ENCODE results near the gene GLYATL2. TPM values are rescaled to one million over a fixed set of nuclear protein-coding genes. Genes with fewer than 3 reads are reported as not detected.
A peak's percentile ranks its signal among the peaks of the same experiment; 100 is the strongest.

The GLYATL2 gene
- polyA plus RNA-seq, 1 donor from 2014 or later: not detected

- no peaks in the 10 kb centered on the region for H3K36me3 ChIP-seq (ENCODE audit: insufficient read depth, low read length)
- H3K9me3 ChIP-seq (ENCODE audit: low read length): no peaks in the 10 kb centered on the region
- H3K79me2 ChIP-seq (replicated peaks; ENCODE audit: insufficient read depth, low read length): no peaks in the 10 kb centered on the region
- H3K4me2 ChIP-seq (ENCODE audit: low read length): no peak overlapping the region
- no peak overlapping the region for H3K27ac ChIP-seq (ENCODE audit: low read length)
- no peaks in the 10 kb centered on the region for H3F3A ChIP-seq (ENCODE audit: insufficient read depth, low read length, poor library complexity, severe bottlenecking)
- H4K20me1 ChIP-seq (ENCODE audit: insufficient read depth): no peaks in the 10 kb centered on the region
- H3K9me2 ChIP-seq (ENCODE audit: insufficient read depth, low read length): no peaks in the 10 kb centered on the region
- no peaks in the 10 kb centered on the region for H3K27me3 ChIP-seq (ENCODE audit: insufficient read depth, low read depth, low read length)
- H3K4me3 ChIP-seq (ENCODE audit: low read length): no peak overlapping the region
- no peak overlapping the region for H3K9ac ChIP-seq (ENCODE audit: low read length)
- H2AFZ ChIP-seq (ENCODE audit: low read depth, low read length): no peak overlapping the region
- TF ChIP-seq CTCF (IDR thresholded peaks at IDR 0.05; ENCODE audit: poor library complexity, severe bottlenecking): no peak
- no peak for TF ChIP-seq SMC3 (conservative IDR thresholded peaks at IDR 0.05; ENCODE audit: poor library complexity)
- no peak for TF ChIP-seq RAD21 (conservative IDR thresholded peaks at IDR 0.05)
- TF ChIP-seq TAF1 (IDR thresholded peaks at IDR 0.05; ENCODE audit: low read depth): no peak
- TF ChIP-seq REST (IDR thresholded peaks at IDR 0.05; ENCODE audit: borderline replicate concordance): no peak
- no peak for TF ChIP-seq EP300 (conservative IDR thresholded peaks at IDR 0.05; ENCODE audit: poor library complexity, severe bottlenecking)
- no peak for TF ChIP-seq EZH2 (IDR thresholded peaks at IDR 0.05; ENCODE audit: borderline replicate concordance, insufficient read depth, low read length, poor library complexity, severe bottlenecking)
- TF ChIP-seq MXI1 (conservative IDR thresholded peaks at IDR 0.05; ENCODE audit: poor library complexity, severe bottlenecking): no peak
- no peak for TF ChIP-seq POLR2AphosphoS5 (IDR thresholded peaks at IDR 0.05)
Observed at GRCh38 chr11:58796333-58796732, 48.2 kb downstream of the GLYATL2 start.

- H2AFZ ChIP-seq (ENCODE audit: low read depth, low read length): no peak overlapping the region
- H3K9ac ChIP-seq (ENCODE audit: low read length): no peak overlapping the region
- TF ChIP-seq EP300 (conservative IDR thresholded peaks at IDR 0.05; ENCODE audit: poor library complexity, severe bottlenecking): no peak
- TF ChIP-seq TAF1 (IDR thresholded peaks at IDR 0.05; ENCODE audit: low read depth): no peak
- TF ChIP-seq CTCF (IDR thresholded peaks at IDR 0.05; ENCODE audit: poor library complexity, severe bottlenecking): peak; percentile 67
- TF ChIP-seq EZH2 (IDR thresholded peaks at IDR 0.05; ENCODE audit: borderline replicate concordance, insufficient read depth, low read length, poor library complexity, severe bottlenecking): no peak
- peak; percentile 71 for TF ChIP-seq RAD21 (conservative IDR thresholded peaks at IDR 0.05)
- TF ChIP-seq SMC3 (conservative IDR thresholded peaks at IDR 0.05; ENCODE audit: poor library complexity): peak; percentile 69
- TF ChIP-seq POLR2AphosphoS5 (IDR thresholded peaks at IDR 0.05): no peak
- H4K20me1 ChIP-seq (ENCODE audit: insufficient read depth): no peaks in the 10 kb centered on the region
- no peaks in the 10 kb centered on the region for H3K9me2 ChIP-seq (ENCODE audit: insufficient read depth, low read length)
- no peaks in the 10 kb centered on the region for H3F3A ChIP-seq (ENCODE audit: insufficient read depth, low read length, poor library complexity, severe bottlenecking)
- H3K27ac ChIP-seq (ENCODE audit: low read length): no peak overlapping the region
- H3K4me3 ChIP-seq (ENCODE audit: low read length): no peak overlapping the region
- no peaks in the 10 kb centered on the region for H3K79me2 ChIP-seq (replicated peaks; ENCODE audit: insufficient read depth, low read length)
- no peaks in the 10 kb centered on the region for H3K27me3 ChIP-seq (ENCODE audit: insufficient read depth, low read depth, low read length)
- no peak overlapping the region for H3K4me2 ChIP-seq (ENCODE audit: low read length)
- H3K9me3 ChIP-seq (ENCODE audit: low read length): no peaks in the 10 kb centered on the region
- H3K36me3 ChIP-seq (ENCODE audit: insufficient read depth, low read length): no peaks in the 10 kb centered on the region
Observed at GRCh38 chr11:58788355-58789023, 56.0 kb downstream of the GLYATL2 start.
